ENCODE results near the gene OR10A2.
"Not testable (repeated sequence)": the region's sequence is repeated elsewhere in the genome, so short reads cannot be mapped to it uniquely, and the experiment has no call there.

The OR10A2 gene

DNA sequence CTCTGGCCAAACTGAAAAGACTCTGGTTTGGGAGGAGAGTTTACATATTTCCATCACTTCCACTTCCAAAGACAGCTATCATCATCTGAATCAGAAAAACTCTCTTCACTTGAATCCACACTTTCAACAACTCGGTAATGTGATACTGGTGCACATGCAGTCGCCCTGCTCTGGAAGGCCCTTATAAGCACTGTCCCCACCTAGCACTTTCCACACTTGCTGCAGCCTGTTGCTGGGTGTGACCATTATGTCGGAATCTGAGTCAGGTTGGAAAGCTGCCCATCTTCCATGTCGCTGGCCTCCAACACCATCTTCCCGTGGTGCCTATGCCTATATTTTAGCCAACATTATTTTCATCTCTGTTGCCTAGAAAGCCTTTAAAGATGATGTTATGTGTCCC is 18.5 kb upstream of the OR10A2 start:
- no peaks in the 10 kb centered on the region for H3K4me1 ChIP-seq (ENCODE audit: insufficient read depth, low read length)
- H3K36me3 ChIP-seq (ENCODE audit: insufficient read depth, low read length): no peaks in the 10 kb centered on the region
- no peaks in the 10 kb centered on the region for H3K27me3 ChIP-seq (ENCODE audit: insufficient read depth, low read length, poor library complexity)
- no peaks in the 10 kb centered on the region for H3K79me2 ChIP-seq (ENCODE audit: insufficient read depth, low read length)
- H3K4me2 ChIP-seq (ENCODE audit: insufficient read depth, low read length): no peak overlapping the region
- H2AFZ ChIP-seq (ENCODE audit: low read depth, low read length): no peak overlapping the region
- no peaks in the 10 kb centered on the region for H4K20me1 ChIP-seq (ENCODE audit: insufficient read depth, low read length)
- no peaks in the 10 kb centered on the region for H3K9me3 ChIP-seq (ENCODE audit: insufficient read depth, low read length, severe bottlenecking)
- no peak overlapping the region for H3K4me3 ChIP-seq (ENCODE audit: low read depth in 1 of 2, low read length in 2 of 2)
- H3K27ac ChIP-seq (ENCODE audit: low read length): no peak overlapping the region
- no peak for ATAC-seq (ENCODE audit: insufficient read depth, low read depth)
- H3K9ac ChIP-seq (ENCODE audit: low read depth, low read length): no peak overlapping the region
- TF ChIP-seq, protein P1, sequence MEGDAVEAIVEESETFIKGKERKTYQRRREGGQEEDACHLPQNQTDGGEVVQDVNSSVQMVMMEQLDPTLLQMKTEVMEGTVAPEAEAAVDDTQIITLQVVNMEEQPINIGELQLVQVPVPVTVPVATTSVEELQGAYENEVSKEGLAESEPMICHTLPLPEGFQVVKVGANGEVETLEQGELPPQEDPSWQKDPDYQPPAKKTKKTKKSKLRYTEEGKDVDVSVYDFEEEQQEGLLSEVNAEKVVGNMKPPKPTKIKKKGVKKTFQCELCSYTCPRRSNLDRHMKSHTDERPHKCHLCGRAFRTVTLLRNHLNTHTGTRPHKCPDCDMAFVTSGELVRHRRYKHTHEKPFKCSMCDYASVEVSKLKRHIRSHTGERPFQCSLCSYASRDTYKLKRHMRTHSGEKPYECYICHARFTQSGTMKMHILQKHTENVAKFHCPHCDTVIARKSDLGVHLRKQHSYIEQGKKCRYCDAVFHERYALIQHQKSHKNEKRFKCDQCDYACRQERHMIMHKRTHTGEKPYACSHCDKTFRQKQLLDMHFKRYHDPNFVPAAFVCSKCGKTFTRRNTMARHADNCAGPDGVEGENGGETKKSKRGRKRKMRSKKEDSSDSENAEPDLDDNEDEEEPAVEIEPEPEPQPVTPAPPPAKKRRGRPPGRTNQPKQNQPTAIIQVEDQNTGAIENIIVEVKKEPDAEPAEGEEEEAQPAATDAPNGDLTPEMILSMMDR (IDR thresholded peaks at IDR 0.05; ENCODE audit: borderline replicate concordance, extremely low read depth, low read length, poor library complexity, severe bottlenecking): no peak
- DNase-seq: no peak

DNA sequence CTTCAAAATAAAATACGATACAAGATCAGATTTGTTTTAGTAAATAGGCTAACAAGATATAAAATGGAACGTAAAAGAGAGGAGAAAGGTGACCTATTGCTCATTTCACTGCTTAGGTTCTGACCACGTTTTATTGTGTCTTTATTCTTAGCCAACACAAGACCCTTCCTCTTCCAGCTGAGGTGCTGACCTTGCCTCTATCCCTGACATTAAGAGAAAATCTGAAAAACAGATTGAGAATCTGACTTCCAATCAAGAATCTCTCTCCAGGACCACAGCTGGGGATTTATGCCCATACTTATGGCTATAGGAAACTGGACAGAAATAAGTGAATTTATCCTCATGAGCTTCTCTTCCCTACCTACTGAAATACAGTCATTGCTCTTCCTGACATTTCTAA is 17.5 kb upstream of the OR10A2 start, which contains the start of gene OR10A5:
TSS of gene OR10A5 (plus strand) at position 301 of the 400 bp plus-strand sequence. CDS start at position 301, 0 bp downstream.
- no peak within 1 kb of the TSS for H3K9ac ChIP-seq (ENCODE audit: low read depth, low read length)
- TF ChIP-seq, protein P1 (IDR thresholded peaks at IDR 0.05; ENCODE audit: borderline replicate concordance, extremely low read depth, low read length, poor library complexity, severe bottlenecking): no peak
- TF ChIP-seq EZH2 (IDR thresholded peaks at IDR 0.05; ENCODE audit: borderline replicate concordance, low read depth, low read length, severe bottlenecking): no peak

DNA sequence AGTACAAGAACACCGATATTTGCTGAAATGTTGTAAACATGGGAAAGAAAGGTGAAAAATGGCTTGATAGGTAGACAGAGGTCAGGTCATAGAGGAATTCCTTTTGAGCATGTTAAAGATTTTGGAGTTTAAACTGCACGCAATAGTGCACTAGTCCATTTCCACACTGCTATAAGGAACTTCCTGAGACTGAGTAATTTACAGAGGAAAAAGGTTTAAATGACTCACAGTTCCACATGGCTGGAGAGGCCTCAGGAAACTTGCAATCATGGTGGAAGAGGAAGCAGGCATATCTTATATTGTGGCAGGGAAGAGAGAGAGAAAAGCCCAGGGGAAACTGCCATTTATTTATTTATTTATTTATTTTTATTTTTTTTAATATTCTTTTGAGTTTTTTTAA is 12.3 kb upstream of the OR10A2 start:
- Histone ChIP-seq H3K9me3 (ENCODE audit: insufficient read depth, low read length, severe bottlenecking) (peaks cover 7% of the 10 kb centered on the region), H4K20me1 (ENCODE audit: insufficient read depth, low read length) (no peaks in the 10 kb centered on the region), H3K27ac (ENCODE audit: low read length) (no peak overlapping the region), H3K4me2 (ENCODE audit: insufficient read depth, low read length) (no peak overlapping the region), H3K4me1 (ENCODE audit: insufficient read depth, low read length) (no peaks in the 10 kb centered on the region), H3K27me3 (ENCODE audit: insufficient read depth, low read length, poor library complexity) (no peaks in the 10 kb centered on the region), H3K4me3 (ENCODE audit: low read depth in 1 of 2, low read length in 2 of 2) (no peak overlapping the region), H3K79me2 (ENCODE audit: insufficient read depth, low read length) (no peaks in the 10 kb centered on the region), H2AFZ (ENCODE audit: low read depth, low read length) (no peak overlapping the region), H3K9ac (ENCODE audit: low read depth, low read length) (no peak overlapping the region), H3K36me3 (ENCODE audit: insufficient read depth, low read length) (no peaks in the 10 kb centered on the region)
- ATAC-seq (ENCODE audit: insufficient read depth, low read depth) (no peak), DNase-seq (no peak)
- no peak for TF ChIP-seq EZH2 (IDR thresholded peaks at IDR 0.05; ENCODE audit: borderline replicate concordance, low read depth, low read length, severe bottlenecking)
- TF ChIP-seq, protein P1 (IDR thresholded peaks at IDR 0.05; ENCODE audit: borderline replicate concordance, extremely low read depth, low read length, poor library complexity, severe bottlenecking): no peak

More for the DNA sequence above, 17.5 kb upstream of the OR10A2 start, which contains the start of gene OR10A5:
- H3K27me3 ChIP-seq (ENCODE audit: insufficient read depth, low read length, poor library complexity): no peaks in the 10 kb centered on the region
- DNase-seq (no peak), ATAC-seq (ENCODE audit: insufficient read depth, low read depth) (no peak)
- H3K9me3 ChIP-seq (ENCODE audit: insufficient read depth, low read length, severe bottlenecking): no peaks in the 10 kb centered on the region
- no peaks in the 10 kb centered on the region for H3K4me1 ChIP-seq (ENCODE audit: insufficient read depth, low read length)
- no peak within 1 kb of the TSS for H2AFZ ChIP-seq (ENCODE audit: low read depth, low read length)
- no peak within 1 kb of the TSS for H3K4me3 ChIP-seq (ENCODE audit: low read depth in 1 of 2, low read length in 2 of 2)
- H3K27ac ChIP-seq (ENCODE audit: low read length): no peak within 1 kb of the TSS
- no peaks in the 10 kb centered on the region for H3K36me3 ChIP-seq (ENCODE audit: insufficient read depth, low read length)
- H4K20me1 ChIP-seq (ENCODE audit: insufficient read depth, low read length): no peaks in the 10 kb centered on the region
- H3K4me2 ChIP-seq (ENCODE audit: insufficient read depth, low read length): no peak within 1 kb of the TSS
- no peaks in the 10 kb centered on the region for H3K79me2 ChIP-seq (ENCODE audit: insufficient read depth, low read length)

DNA sequence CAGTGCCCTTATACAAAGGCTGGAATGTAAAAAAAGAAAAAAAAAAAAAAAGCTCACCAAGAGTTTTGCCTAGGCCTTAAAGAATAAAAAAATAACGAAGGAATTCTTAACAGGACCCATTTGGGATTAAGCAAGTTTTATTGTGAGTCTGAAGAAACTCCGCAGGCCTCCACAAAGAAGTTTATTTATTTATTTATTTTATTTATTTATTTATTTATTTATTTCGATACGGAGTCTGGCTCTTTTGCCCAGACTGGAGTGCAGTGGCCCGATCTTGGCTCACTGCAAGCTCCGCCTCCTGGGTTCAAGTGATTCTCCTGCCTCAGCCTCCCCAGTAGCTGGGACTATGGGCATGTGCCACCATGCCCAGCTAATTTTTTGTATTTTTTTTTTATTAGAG is 8.1 kb upstream of the OR10A2 start:
- not testable (repeated sequence) for ATAC-seq (ENCODE audit: insufficient read depth, low read depth); H3K4me2 ChIP-seq (ENCODE audit: insufficient read depth, low read length); H3K9ac ChIP-seq (ENCODE audit: low read depth, low read length); H3K36me3 ChIP-seq (ENCODE audit: insufficient read depth, low read length); H3K9me3 ChIP-seq (ENCODE audit: insufficient read depth, low read length, severe bottlenecking); H3K27me3 ChIP-seq (ENCODE audit: insufficient read depth, low read length, poor library complexity); H3K4me1 ChIP-seq (ENCODE audit: insufficient read depth, low read length); H3K4me3 ChIP-seq (ENCODE audit: low read depth in 1 of 2, low read length in 2 of 2); H3K27ac ChIP-seq (ENCODE audit: low read length); H3K79me2 ChIP-seq (ENCODE audit: insufficient read depth, low read length); H4K20me1 ChIP-seq (ENCODE audit: insufficient read depth, low read length); H2AFZ ChIP-seq (ENCODE audit: low read depth, low read length); DNase-seq
